ENCODE results near the gene RAMP1.

GRCh38 chr2:237868631-237869342 lies 9.4 kb downstream of the RAMP1 start:
- TF ChIP-seq, protein P1, sequence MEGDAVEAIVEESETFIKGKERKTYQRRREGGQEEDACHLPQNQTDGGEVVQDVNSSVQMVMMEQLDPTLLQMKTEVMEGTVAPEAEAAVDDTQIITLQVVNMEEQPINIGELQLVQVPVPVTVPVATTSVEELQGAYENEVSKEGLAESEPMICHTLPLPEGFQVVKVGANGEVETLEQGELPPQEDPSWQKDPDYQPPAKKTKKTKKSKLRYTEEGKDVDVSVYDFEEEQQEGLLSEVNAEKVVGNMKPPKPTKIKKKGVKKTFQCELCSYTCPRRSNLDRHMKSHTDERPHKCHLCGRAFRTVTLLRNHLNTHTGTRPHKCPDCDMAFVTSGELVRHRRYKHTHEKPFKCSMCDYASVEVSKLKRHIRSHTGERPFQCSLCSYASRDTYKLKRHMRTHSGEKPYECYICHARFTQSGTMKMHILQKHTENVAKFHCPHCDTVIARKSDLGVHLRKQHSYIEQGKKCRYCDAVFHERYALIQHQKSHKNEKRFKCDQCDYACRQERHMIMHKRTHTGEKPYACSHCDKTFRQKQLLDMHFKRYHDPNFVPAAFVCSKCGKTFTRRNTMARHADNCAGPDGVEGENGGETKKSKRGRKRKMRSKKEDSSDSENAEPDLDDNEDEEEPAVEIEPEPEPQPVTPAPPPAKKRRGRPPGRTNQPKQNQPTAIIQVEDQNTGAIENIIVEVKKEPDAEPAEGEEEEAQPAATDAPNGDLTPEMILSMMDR (IDR thresholded peaks at IDR 0.05), result no peak
- no peak for TF ChIP-seq POLR2A (IDR thresholded peaks at IDR 0.05)

Measured in right lobe of liver (tissue), 4 donors.